Measurements from ENCODE around the gene PHACTR1.
"Not testable (repeated sequence)": the region's sequence is repeated elsewhere in the genome, so short reads cannot be mapped to it uniquely, and the experiment has no call there.

The PHACTR1 gene

GRCh38 chr6:13159822-13160221, 443.3 kb downstream of the PHACTR1 start:
- not testable (repeated sequence) for DNase-seq (ENCODE audit: low read depth)

DNA sequence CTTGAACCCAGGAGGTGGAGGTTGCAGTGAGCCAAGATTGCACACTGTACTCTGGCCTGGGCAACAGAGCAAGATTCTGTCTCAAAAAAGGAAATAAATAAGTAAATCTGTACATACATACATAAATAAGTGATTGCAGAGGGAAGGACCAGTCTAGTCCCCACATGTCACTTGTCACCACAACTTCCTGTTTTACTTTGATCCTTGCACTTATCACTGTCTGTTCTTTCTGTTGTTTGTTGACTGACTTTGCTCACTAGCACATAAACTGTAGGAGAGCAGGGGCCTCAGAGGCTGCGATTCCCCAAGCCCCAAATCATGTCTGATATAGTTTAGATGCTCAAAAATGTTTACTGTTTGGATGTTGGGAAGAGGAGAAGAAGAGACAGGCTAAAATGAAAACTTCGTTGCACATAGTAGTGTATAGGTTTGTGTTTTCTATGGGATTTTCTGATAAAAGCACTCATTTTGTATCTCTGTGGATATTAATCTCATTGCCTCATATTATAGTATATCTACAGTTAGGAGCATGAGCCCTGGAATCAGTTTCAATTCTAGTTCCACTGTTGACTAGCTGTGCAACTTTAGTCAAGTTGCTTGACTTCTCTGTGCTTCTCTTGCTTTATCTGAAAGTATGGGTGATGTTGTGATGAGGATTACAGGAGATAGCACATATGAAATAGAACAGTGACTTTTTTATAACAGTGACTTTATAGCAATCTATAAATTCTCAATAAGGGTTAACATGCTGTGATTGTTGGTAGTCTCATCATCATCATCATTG, 446.8 kb downstream of the PHACTR1 start:
- no peak for DNase-seq (ENCODE audit: low read depth)

DNA sequence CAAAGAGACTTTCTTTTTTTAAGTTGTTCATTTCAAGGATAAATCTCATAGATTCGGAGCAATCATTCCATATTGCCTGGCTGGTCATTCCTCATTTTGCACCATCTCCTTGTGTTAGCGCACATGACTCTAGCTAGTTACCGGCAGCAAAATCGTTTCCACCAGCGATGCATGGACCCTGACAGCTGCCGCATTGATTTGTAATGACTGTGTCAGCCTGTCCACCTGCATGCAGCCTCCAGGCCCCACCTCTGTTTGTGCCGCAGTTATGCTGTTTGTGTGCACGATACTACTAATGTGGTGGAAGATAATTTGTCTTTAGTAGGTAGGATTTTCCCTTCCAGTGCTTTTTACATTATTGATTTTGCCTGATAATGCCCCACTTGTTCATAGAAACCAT, 447.7 kb downstream of the PHACTR1 start:
- no peak for DNase-seq (ENCODE audit: low read depth)

DNA sequence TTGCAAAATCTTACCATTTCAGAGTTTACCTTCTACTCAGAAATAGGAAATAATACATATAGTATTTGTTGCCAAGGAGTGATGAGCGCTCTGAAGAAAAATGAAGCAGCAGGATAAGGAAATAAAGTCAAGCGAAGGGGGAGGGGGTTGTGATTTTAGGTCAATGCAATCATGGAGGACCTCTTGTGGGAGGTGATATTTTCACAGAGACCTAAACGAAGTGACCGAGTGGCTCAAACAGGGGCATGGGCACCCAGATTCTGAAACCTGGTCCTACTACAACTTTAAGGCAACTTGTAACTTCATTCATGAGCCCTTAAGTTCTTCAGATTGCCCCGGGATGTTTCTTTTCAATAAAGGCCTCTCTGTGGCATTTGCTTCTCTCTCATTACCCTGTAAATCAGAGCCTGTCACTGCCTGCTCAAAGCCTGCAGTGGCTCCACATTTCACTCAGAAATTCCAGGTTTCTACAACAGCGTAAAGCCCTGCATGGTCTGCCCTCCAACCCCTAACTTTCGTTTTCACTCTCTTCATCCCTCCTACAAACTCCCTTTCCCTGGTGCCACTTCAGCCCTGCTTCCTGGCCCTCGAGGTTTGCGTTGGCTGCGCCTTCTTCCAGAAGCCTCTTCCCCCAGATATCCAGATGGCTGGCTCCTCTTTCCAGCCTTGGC, 449.1 kb downstream of the PHACTR1 start:
- DNase-seq (ENCODE audit: low read depth) = no peak

DNA sequence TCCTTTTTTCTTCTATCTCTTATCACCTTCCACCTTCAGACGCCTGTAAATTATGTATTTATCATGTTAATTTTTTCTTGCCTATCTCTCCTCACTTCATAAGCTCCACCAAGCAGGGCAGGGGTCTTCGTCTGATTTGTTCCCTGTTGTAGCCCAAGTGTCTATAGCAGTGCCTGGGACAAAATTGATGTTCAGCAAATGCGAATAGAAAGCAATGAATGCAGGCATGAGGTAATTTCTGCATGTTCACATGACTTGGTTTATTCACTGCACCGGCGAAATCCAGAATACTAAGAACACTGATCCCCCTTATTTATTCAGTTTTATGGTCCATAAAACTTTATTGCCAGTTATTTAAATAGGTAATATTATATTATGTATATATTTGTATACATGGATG, 449.7 kb downstream of the PHACTR1 start:
- DNase-seq (ENCODE audit: low read depth) = no peak

DNA sequence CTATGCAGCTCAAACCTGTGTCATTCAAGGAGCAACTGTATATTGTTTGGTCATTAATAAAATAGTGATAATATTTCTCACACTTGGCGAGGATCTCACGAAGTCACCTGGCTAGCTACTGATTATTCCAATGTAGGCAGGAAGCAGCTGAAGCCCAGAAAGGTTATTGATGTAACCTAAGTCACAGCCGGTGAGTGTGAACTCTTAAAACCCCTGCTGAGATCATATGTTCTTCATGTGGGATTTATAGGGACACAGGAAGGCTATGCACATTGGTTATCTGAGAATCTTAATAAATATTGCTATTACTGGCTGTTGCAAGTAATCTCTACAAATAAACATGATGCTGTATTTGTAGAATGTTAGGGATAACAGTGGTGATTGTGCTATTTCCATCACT, 450.3 kb downstream of the PHACTR1 start:
- DNase-seq (ENCODE audit: low read depth) = no peak

GRCh38 chr6:13172291-13172690, 455.7 kb downstream of the PHACTR1 start:
- no peak for DNase-seq (ENCODE audit: low read depth)

- no peak for DNase-seq (ENCODE audit: low read depth)
These were observed 458.5 kb downstream of the PHACTR1 start for GRCh38 chr6:13175087-13175486.

- DNase-seq (ENCODE audit: low read depth) = no peak
These were observed 459.2 kb downstream of the PHACTR1 start for GRCh38 chr6:13175759-13176158.

- DNase-seq (ENCODE audit: low read depth) = no peak
These were observed 461.1 kb downstream of the PHACTR1 start for GRCh38 chr6:13177664-13178063.

DNA sequence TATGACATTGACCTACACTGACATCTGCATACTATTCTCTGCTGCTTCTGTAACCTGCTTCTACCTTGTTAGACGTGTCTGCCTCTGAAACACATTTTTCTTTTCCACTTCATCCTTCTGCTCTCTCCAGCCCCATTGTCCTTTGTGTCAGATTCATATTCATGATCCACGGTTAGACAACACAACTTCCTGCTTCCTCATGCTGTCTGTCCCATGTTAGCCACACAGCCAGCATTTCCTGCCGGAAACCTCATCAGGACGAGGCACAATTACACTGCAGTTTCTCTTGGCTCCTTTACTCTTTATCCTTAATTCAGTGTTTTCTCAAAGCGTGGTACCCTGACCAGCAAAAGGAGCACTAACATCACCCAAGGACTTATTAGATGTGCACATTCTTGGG, 461.5 kb downstream of the PHACTR1 start:
- no peak for DNase-seq (ENCODE audit: low read depth)

DNA sequence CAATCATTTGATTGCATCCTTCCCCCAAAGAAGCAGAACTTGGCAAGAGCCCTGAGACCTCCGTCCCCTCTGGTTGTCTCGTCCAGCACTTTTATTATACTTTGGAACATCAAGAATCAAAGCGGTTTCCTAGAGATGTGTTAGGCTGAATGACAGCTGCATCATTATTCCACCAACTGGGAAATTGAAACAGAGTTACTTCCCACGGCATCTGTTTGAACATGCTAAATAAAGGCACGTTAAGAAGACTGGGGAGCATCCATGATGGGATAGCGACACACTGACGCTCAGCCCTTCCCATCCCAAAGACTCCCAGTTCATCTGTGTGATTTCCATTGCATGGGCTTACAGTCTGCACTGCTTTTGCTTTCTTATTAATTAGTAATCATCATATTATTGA, 464.0 kb downstream of the PHACTR1 start:
- no peak for DNase-seq (ENCODE audit: low read depth)

- no peak for DNase-seq (ENCODE audit: low read depth)
These were observed 464.8 kb downstream of the PHACTR1 start for GRCh38 chr6:13181393-13181792.

DNA sequence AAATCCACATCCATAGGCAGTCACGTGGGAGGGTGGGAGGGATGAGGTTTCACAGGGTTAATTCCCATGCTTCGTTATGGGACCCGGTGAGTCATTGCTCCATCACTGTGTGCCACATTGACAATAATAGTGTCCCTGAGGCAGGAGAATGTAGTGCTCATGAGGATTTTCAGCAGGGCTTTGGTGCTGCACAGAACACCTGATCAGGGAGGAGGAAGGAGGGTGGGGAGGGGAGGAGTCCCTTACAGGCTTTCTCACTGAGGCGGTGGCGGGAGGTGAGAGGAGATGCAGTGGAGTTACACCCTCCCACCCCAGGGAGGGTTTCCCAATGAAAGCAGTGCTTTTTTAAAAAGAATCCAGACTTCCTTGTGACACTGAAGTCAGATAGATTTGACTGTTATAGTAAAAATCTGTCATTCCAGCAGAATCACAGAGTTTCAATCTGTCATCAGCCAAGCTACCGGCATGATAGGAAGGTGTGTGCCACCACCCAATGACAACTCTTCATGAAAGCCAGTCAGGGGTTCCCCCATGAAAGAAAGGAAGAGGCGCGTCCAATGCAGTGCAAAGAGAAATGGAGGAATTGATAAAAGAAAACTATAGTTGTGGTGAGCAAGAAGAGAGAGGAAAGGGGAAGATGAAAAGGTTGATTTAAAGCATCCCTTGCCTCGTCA, 467.0 kb downstream of the PHACTR1 start:
- no peak for DNase-seq (ENCODE audit: low read depth)

GRCh38 chr6:13184089-13184468, 467.5 kb downstream of the PHACTR1 start:
- no peak for DNase-seq (ENCODE audit: low read depth)

- DNase-seq (ENCODE audit: low read depth) = no peak
These were observed 468.0 kb downstream of the PHACTR1 start for GRCh38 chr6:13184547-13184946.

DNA sequence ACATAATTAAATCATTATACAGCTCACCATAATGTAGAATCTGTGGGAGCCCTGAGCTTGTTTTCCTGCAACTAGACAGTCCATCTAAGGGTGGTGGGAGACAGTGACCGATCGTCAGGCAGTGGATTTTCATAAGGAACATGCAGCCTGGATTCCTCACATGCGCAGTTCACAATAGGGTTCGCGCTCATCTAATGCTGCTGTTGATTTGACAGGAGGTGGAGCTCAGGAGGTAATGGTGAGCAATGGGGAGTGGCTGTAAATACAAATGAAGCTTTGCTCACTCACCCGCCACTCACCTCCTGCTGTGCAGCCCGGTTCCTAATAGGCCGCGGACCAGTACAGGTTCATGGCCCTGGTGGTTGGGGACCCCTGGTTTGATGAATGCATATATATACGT, 470.3 kb downstream of the PHACTR1 start:
- no peak for DNase-seq (ENCODE audit: low read depth)

DNA sequence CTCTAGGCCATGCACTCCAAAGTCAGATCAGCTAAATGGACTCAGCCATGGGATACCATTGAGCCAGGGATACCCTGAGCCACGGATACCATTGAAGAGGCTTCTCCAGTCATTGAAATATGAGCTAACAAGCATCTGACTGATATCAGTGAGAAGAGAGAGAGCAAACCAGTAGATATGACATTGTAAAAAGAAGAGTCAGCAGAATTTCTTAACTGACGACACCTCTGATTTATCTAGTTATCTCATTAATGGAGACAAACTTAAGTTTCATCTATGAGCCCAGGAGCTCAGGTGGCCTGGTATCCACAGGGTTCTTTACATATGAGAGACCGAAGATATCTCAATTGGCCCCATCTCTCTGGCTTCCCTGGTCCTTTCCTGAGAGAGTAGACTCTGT, 471.1 kb downstream of the PHACTR1 start:
- DNase-seq (ENCODE audit: low read depth) = no peak

DNA sequence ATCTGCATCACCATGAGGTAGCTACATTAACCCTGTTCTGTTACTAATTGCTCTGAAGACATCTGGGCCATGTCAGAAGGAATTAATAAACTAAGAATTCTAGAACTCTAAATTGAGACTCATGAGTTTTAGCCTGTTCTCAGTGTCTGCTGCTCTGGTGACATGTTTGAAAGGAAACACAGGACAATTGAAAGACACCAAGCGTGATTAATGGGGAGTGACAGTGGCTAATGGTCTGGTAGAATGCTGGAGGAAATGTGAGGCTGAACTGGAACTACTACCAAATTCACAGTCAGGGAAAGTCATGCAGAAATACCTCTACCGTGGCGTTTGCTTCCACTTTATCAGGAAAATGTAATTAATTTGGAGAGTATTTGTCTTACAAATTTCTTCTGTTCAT, 471.7 kb downstream of the PHACTR1 start:
- no peak for DNase-seq (ENCODE audit: low read depth)

DNA sequence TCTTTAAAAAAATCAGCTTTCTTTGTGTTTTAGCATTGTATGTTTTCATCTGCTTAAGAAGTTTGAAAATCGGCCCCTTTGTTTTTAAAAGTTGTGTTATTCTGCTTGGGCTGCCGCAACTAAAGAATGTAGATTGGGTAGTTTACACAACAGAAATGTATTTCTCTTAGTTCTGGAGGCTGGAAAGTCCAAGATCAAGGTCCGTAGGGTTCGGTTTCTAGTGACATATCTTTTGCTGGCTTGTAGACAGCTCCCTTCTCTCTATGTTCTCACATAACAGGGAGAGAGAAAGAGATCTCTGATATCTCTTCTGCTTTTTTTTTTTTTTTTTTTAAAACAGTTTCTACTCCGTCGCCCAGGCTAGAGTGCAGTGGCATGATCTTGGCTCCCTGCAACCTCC, 473.1 kb downstream of the PHACTR1 start:
- DNase-seq (ENCODE audit: low read depth) = no peak

DNA sequence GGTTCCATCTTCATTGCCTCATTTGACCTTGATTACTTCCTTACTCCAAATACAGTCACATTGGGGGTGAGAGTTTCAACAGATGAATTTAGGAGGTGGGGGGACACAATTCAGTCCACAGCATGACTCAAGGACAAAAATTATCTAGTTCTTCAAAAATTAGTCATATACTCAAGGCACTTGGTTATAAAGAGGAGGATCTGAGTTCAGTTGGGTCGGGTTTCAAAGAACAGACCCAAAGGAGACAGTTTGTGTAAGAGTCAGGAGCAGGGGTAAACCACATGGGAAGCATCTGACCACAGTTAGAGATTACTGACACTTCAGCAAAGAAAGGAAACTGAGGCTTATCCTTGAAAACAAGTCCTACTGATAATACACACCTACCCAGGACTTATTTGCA, 473.8 kb downstream of the PHACTR1 start:
- peak; percentile 7 for DNase-seq (ENCODE audit: low read depth)

DNA sequence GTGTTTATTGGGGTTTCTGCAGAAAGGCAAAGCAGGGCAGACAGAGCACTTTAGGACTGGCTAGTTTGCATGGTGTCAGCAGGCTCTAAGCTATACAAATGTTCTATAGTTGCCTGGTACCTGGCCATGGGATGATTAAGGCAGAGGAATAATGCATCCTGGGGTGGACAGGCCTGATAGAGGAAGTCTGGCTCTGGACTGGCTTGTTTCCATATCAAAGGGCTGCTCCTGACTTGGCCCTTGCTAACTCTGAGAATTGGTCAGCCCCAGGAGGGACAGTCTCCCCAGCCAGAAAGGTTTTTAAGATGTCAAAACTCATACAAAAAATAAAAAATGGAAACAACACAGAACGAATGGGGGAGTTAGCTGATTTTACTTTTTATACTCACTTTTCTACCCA, 474.9 kb downstream of the PHACTR1 start:
- no peak for DNase-seq (ENCODE audit: low read depth)

- DNase-seq (ENCODE audit: low read depth) = peak; percentile 54
These were observed 478.3 kb downstream of the PHACTR1 start for GRCh38 chr6:13194852-13195251.
